Osteoblast (primary cell): ENCODE measurements around the gene CD80. TPM values are rescaled to one million over a fixed set of nuclear protein-coding genes. Genes with fewer than 3 reads are reported as not detected.
A peak's percentile ranks its signal among the peaks of the same experiment; 100 is the strongest.

Experiments
- DNase-seq: peaks from one replicate; pipeline ENCODE4 v3.0.0; 2011; ENCODE audit warnings: low spot score, mixed read lengths; ENCODE audit not compliant: insufficient read length; ENCODE audit errors: missing footprints
- H2AFZ ChIP-seq: 2 replicates; pipeline ENCODE4 v1.6.0; 2011; ENCODE audit warnings: mild to moderate bottlenecking, low read length
- H3K27ac ChIP-seq: 2 replicates; pipeline ENCODE4 v1.5.1; 2011; ENCODE audit warnings: mild to moderate bottlenecking, low read depth, low read length, moderate library complexity
- H3K27me3 ChIP-seq: 2 replicates; pipeline ENCODE4 v1.6.0; 2012; ENCODE audit warnings: mild to moderate bottlenecking, control low read depth, inconsistent platforms, low read length, moderate library complexity; ENCODE audit not compliant: insufficient read depth
- H3K36me3 ChIP-seq: 2 replicates; pipeline ENCODE4 v1.5.1; 2011; ENCODE audit warnings: mild to moderate bottlenecking, low read length, control low read depth, moderate library complexity; ENCODE audit not compliant: insufficient read depth
- H3K4me1 ChIP-seq: 2 replicates; pipeline ENCODE4 v1.5.1; 2011; ENCODE audit warnings: mild to moderate bottlenecking, low read length, control low read depth, moderate library complexity; ENCODE audit not compliant: insufficient read depth
- H3K4me2 ChIP-seq: 2 replicates; pipeline ENCODE4 v1.6.0; 2011; ENCODE audit warnings: mild to moderate bottlenecking, low read length; ENCODE audit not compliant: insufficient read depth
- H3K4me3 ChIP-seq: fragments of 200-600 bp; sonication (generic); 3 replicates; pipeline ENCODE4 v1.5.1; 2012; ENCODE audit warnings: mild to moderate bottlenecking, low read length, inconsistent platforms; ENCODE audit not compliant: insufficient read depth
- H3K79me2 ChIP-seq: 2 replicates; pipeline ENCODE4 v1.6.0; 2012; ENCODE audit warnings: mild to moderate bottlenecking, low read length, control low read depth, inconsistent platforms; ENCODE audit not compliant: insufficient read depth
- H3K9me3 ChIP-seq: 2 replicates; pipeline ENCODE4 v1.5.1; 2011; ENCODE audit warnings: low read depth, low read length, control low read depth
- H4K20me1 ChIP-seq: 2 replicates; pipeline ENCODE4 v1.6.0; 2012; ENCODE audit warnings: mild to moderate bottlenecking, low read length, control low read depth; ENCODE audit not compliant: insufficient read depth
- total RNA-seq: library from RNA; depleted of rRNA; stranded (reverse); fragments of >200 nt; gene quantifications from 2 replicates; pipeline ENCODE4 v1.2.3, GENCODE V29; 2012
- TF ChIP-seq, protein P1 (sequence below): IDR thresholded peaks from 2 replicates; pipeline ENCODE4 v1.5.1; 2011; ENCODE audit warnings: mild to moderate bottlenecking, low read depth, low read length, moderate library complexity; ENCODE audit errors: extremely low read depth

Gene CD80
- total RNA-seq, 1 donor, result 2.5 TPM

DNA sequence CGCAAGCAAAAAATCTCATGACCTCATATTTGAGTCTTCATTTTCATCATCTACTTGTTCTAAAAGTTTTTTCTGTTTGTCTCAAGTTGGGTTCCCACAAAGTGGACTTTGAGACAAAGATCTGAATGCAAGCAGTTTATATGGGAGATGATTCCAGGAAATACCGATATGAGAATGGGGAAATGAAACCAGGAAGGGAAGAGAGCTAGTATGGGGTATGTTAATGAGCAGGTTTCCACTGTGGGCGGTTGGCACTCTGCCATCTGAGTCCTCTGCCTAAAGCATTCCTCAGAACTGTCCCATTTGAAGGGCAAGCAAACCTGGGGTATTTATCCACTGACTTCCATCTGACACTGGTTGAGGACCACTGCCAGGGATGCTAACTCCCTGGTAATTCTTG is 28.7 kb upstream of the CD80 start:
- Histone ChIP-seq H4K20me1 (no peaks in the 10 kb centered on the region), H3K27me3 (no peaks in the 10 kb centered on the region), H3K9me3 (no peaks in the 10 kb centered on the region), H3K4me2 (no peak overlapping the region), H3K27ac (no peak overlapping the region), H3K36me3 (peaks cover 3% of the 10 kb centered on the region), H3K4me1 (peaks cover 23% of the 10 kb centered on the region), H2AFZ (no peak overlapping the region), H3K4me3 (no peak overlapping the region), H3K79me2 (no peaks in the 10 kb centered on the region)
- no peak for DNase-seq
- TF ChIP-seq, protein P1, sequence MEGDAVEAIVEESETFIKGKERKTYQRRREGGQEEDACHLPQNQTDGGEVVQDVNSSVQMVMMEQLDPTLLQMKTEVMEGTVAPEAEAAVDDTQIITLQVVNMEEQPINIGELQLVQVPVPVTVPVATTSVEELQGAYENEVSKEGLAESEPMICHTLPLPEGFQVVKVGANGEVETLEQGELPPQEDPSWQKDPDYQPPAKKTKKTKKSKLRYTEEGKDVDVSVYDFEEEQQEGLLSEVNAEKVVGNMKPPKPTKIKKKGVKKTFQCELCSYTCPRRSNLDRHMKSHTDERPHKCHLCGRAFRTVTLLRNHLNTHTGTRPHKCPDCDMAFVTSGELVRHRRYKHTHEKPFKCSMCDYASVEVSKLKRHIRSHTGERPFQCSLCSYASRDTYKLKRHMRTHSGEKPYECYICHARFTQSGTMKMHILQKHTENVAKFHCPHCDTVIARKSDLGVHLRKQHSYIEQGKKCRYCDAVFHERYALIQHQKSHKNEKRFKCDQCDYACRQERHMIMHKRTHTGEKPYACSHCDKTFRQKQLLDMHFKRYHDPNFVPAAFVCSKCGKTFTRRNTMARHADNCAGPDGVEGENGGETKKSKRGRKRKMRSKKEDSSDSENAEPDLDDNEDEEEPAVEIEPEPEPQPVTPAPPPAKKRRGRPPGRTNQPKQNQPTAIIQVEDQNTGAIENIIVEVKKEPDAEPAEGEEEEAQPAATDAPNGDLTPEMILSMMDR, result no peak

DNA sequence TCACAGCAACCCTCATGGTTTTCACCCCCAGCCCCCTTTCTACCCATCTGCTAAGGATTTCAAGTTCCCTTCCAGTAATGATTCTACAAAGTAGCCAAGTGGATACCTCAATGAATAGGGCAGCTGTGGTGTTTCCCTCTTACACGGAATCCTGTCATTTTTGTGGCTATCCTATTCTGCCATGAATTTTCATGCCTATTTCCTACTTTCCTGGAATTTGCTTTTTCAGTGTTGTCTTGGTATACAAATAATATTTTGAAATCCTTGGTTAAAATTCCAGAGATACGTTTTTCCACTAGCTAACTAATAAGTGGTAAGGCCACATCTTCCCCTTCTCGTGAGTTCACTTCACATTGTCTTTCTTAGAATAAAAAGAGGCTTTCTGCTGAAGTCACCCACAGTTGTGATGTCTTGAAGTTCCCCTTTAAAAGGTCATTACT is 27.3 kb upstream of the CD80 start:
- Histone ChIP-seq H3K79me2 (no peaks in the 10 kb centered on the region), H3K27me3 (no peaks in the 10 kb centered on the region), H3K27ac (peak overlapping the region; percentile 58), H3K4me3 (no peak overlapping the region), H2AFZ (no peak overlapping the region), H3K9me3 (no peaks in the 10 kb centered on the region), H3K36me3 (peaks cover 3% of the 10 kb centered on the region), H4K20me1 (no peaks in the 10 kb centered on the region), H3K4me1 (peaks cover 23% of the 10 kb centered on the region), H3K4me2 (no peak overlapping the region)
- TF ChIP-seq, protein P1, result no peak
- no peak for DNase-seq

DNA sequence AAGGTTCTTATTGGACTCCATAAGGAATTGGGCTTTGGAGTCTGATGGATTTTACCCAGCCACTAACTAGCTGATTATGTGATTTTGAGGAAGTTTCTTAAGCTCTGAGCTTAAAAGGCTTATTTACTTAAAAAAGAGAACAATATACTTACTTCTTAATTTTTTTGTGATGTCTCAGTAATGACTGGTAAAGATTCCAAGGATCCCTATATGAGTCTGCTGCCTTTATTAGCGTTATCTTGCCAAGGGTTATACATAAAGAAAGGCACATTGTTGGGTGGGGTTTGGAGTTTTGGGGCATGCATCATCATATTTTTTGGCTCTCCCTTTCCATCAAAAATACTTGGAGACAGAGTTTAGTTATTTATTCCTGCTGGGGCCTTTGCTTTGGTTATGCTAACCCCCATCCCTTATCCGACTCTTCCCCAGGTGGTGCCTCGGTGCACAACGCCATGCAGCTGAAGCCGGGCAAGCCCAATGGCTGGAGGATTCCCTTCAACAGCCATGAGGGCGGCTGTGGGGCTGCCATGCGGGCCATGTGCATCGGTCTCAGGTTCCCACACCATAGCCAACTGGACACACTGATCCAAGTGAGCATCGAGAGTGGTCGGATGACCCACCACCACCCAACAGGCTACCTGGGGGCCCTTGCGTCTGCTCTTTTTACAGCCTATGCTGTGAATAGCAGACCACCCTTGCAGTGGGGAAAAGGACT is 26.6 kb upstream of the CD80 start:
- peak overlapping the region; percentile 58 for H3K27ac ChIP-seq
- no peaks in the 10 kb centered on the region for H3K79me2 ChIP-seq
- H3K9me3 ChIP-seq, result no peaks in the 10 kb centered on the region
- H3K4me3 ChIP-seq, result no peak overlapping the region
- H3K36me3 ChIP-seq, result peaks cover 3% of the 10 kb centered on the region
- no peak overlapping the region for H3K4me2 ChIP-seq
- H3K4me1 ChIP-seq, result peaks cover 23% of the 10 kb centered on the region
- H4K20me1 ChIP-seq, result no peaks in the 10 kb centered on the region
- no peak overlapping the region for H2AFZ ChIP-seq
- peak; percentile 76 for DNase-seq
- TF ChIP-seq, protein P1, result no peak
- H3K27me3 ChIP-seq, result no peaks in the 10 kb centered on the region

DNA sequence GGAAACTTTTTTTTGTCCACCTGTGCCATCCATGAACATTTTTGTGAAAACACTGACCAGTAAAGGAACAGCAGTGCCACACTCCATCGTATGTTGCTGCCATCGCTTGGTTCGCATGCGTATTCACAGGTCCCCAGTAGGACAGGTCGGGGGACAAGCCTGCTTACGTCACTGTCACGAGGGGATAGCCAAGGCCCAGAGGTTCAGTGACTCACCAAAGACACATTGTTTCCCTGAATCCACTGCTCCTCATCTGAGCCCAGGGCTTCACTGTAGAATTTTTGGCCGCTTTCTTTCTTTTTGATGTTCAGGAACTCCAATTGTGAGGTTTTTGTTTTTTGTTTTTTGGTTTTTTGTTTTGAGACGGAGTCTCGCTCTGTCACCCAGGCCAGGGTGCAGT is 25.8 kb upstream of the CD80 start:
- no peak overlapping the region for H3K4me2 ChIP-seq
- peak overlapping the region; percentile 58 for H3K27ac ChIP-seq
- no peaks in the 10 kb centered on the region for H3K27me3 ChIP-seq
- no peaks in the 10 kb centered on the region for H4K20me1 ChIP-seq
- no peak overlapping the region for H2AFZ ChIP-seq
- TF ChIP-seq, protein P1, result no peak
- no peak for DNase-seq
- H3K4me3 ChIP-seq, result no peak overlapping the region
- no peaks in the 10 kb centered on the region for H3K36me3 ChIP-seq
- no peaks in the 10 kb centered on the region for H3K9me3 ChIP-seq
- H3K79me2 ChIP-seq, result no peaks in the 10 kb centered on the region
- peaks cover 27% of the 10 kb centered on the region for H3K4me1 ChIP-seq
